IMR-90 (cell line): ENCODE data around the gene HOXA7. TPM values are rescaled to one million over a fixed set of nuclear protein-coding genes. Genes with fewer than 3 reads are reported as not detected.

Experiments
- CTCF ChIP-seq: conservative IDR thresholded peaks from 2 replicates; pipeline ENCODE4 v1.5.1; 2012; ENCODE audit warnings: mild to moderate bottlenecking, low read depth, low read length, improper control_type of control experiment
- polyA plus RNA-seq, 3 experiments: library from polyadenylated mRNA; depleted of rRNA; stranded (reverse); fragments of >200 nt; gene quantifications; 2 replicates each; pipeline ENCODE4 v1.2.3, GENCODE V29; 2012; ENCODE audit warnings: low replicate concordance in 1 of 3
- total RNA-seq: library from RNA; depleted of rRNA; stranded (reverse); fragments of >200 nt; gene quantifications from 2 replicates; pipeline ENCODE4 v1.2.3, GENCODE V29; 2012

HOXA7 gene
- total and polyA plus RNA-seq, 2 of the 4 experiments (the other 2 are of a cell fraction): 0.18 to 1.7 TPM

- TF ChIP-seq CTCF: no peak
Measured at GRCh38 chr7:27189295-27189996, 33.0 kb upstream of the HOXA7 start (continued).
